Fibroblast of villous mesenchyme (primary cell): ENCODE measurements around the gene SHC2. TPM values are rescaled to one million over a fixed set of nuclear protein-coding genes. Genes with fewer than 3 reads are reported as not detected.

Experiments
- DNase-seq: peaks from one replicate; pipeline ENCODE4 v3.0.0-alpha.2; 2010; ENCODE audit warnings: low read depth
- H3K4me3 ChIP-seq: 2 replicates; pipeline ENCODE4 v1.5.1; 2011; ENCODE audit warnings: low read depth, mild to moderate bottlenecking, low read length
- total RNA-seq: library from RNA; depleted of rRNA; stranded (reverse); fragments of >200 nt; gene quantifications from 2 replicates; pipeline ENCODE4 v1.2.3, GENCODE V29; 2012
- TF ChIP-seq, protein P1 (sequence below): IDR thresholded peaks from 2 replicates; pipeline ENCODE4 v1.5.1; 2012; ENCODE audit warnings: low read depth, mild to moderate bottlenecking, low read length; ENCODE audit not compliant: insufficient read depth

Gene SHC2
- total RNA-seq, 1 donor = 0.43 TPM

DNA sequence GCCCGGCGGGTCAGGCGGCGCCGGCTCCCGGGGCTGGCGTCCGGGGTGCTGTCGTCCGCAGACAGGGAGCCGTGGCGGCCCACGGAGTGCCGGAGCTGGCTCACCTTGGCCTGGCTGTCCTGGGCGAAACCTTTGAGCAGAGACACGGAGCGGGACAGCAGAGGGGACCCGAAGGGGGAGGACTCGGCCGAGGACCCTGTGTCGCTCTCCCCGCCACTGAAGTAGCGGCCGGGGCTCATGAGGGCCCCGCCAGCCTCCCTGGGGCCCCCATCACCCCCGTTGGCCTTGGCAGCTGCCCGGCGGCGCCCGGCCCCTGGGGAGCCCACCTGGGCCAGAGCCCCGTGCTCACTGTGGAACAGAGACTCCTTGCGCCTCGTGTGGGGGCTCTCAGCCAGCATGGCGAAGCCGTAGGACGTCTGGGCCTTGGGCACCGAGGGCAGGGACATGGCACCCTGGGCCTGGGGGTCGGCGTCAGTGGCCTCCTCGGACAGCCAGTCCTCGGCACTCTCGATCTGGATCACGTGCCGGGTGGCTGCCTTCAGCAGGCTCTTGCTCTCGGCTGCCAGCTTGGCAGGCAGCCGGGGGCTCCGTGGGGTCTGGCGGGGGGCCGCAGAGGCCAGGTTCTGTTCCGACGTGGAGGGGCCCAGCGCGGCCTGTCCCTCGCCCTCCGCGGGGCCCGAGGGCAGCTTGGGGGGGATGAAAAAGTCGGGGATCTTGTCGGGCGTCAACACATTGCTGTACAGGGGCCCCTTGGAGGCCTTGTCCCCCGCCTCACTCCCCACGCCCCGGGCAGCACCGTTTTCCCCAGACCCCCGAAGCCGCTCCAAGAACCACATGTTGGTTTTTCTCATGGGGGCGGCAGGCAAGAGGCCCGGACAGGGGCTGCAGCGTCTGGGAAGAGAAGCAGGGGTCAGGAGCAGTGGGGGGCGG, 53.1 kb downstream of the SHC2 start:
- H3K4me3 ChIP-seq = no peak overlapping the region
- TF ChIP-seq, protein P1, sequence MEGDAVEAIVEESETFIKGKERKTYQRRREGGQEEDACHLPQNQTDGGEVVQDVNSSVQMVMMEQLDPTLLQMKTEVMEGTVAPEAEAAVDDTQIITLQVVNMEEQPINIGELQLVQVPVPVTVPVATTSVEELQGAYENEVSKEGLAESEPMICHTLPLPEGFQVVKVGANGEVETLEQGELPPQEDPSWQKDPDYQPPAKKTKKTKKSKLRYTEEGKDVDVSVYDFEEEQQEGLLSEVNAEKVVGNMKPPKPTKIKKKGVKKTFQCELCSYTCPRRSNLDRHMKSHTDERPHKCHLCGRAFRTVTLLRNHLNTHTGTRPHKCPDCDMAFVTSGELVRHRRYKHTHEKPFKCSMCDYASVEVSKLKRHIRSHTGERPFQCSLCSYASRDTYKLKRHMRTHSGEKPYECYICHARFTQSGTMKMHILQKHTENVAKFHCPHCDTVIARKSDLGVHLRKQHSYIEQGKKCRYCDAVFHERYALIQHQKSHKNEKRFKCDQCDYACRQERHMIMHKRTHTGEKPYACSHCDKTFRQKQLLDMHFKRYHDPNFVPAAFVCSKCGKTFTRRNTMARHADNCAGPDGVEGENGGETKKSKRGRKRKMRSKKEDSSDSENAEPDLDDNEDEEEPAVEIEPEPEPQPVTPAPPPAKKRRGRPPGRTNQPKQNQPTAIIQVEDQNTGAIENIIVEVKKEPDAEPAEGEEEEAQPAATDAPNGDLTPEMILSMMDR = no peak

DNA sequence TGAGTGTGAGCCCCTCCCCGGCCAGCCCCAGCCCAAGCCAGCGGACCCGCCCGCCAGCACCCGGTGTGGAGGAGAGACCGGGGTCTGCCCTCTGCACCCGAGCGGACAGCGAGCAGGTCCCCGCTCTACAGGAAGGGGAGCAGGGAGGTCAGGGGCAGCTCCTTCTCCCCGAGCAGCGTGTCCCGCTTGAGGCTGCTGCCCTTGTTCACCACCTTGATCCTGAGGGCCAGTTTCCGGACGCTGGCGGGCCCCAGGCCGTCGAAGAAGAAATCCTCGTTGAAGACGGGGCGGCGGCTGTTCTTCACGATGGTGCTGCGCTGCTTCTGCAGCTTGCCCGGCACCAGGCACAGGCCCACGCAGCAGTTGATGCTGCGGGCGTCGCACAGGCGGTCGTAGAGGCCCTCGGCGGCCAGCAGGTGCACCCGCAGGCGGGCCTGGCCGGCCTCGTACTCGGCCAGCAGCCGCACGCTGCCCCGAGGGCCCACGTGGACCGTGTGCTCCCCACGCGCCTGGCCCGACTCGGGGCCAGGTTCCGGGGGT, 53.8 kb downstream of the SHC2 start:
- no peak overlapping the region for H3K4me3 ChIP-seq
- TF ChIP-seq, protein P1 = no peak
- DNase-seq = no peak

More for the DNA sequence above, 53.1 kb downstream of the SHC2 start:
- DNase-seq = no peak

- DNase-seq = no peak
- TF ChIP-seq, protein P1 = no peak
- no peak overlapping the region for H3K4me3 ChIP-seq
Observed at GRCh38 chr19:406135-406781, 54.6 kb downstream of the SHC2 start.

DNA sequence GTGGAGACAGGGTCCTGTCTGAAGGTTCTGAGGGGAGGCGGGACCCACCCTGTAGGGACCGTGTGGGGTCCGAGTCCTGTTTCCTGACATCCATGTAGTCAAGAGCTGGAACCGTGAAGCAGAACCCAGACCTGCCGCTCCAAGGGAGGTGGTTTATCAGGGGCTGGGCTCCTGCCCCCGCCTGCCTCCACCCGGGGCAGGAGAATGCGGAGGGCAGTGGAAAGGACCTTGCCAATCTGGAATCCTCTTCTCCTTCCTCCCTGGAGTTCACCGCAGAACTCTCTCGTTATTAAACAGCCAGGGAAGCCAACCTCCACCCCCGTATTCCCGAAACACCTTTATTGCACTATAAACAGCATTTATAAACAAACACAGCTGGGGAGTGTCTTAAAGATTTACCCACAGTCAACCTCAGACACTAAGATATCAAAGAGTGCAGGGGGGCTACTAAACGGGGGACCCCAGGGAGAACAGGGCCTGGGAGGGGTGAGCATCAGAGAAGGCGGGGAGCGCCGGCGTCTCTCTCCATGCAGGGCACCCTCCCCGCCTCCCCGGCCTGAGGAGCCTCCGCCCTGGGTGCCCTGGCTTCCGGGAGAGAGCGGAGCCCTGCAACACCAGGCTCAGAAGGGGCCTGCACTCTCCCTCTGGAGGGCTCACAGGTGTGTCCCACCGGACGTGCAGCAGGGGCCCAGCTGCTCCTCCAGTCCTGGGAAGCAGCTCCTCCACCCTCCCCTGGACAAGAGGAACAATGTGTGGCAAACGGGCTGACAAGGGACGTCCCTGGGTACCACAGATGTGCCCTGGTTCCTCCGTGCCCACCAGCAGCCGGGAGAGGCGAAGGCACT, 55.5 kb downstream of the SHC2 start:
- no peak overlapping the region for H3K4me3 ChIP-seq
- TF ChIP-seq, protein P1 = no peak
- no peak for DNase-seq

GRCh38 chr19:403221-404027, 57.4 kb downstream of the SHC2 start:
- TF ChIP-seq, protein P1 = no peak
- H3K4me3 ChIP-seq = no peak overlapping the region
- DNase-seq = no peak
